ENCODE data around the gene HAND1.

DNA sequence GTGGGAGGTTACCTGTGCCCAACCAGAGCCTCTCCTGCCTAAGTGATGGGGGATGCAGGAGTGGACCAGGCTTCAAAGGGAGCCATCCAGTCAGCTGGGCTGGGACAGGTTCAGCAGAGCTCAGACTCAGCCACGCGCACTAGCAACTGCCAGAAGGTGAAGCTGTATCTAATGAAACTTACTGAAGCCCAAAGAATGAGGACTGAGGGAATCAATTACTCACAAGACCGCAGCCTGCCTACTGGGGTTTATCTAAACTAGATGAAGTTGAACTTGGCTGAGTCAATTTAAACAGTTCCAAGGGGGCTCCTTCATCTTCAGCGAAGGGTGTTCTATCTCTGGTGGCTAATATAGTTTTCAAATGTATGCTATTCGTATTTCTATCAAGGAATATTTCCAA is 11.4 kb downstream of the HAND1 start:
- no peak for TF ChIP-seq CTCF (IDR thresholded peaks at IDR 0.05)
- TF ChIP-seq POLR2A (IDR thresholded peaks at IDR 0.05), result no peak

Data from adrenal gland (tissue), 5 donors.